Measurements from ENCODE around the gene NTPCR. TPM values are rescaled to one million over a fixed set of nuclear protein-coding genes. Genes with fewer than 3 reads are reported as not detected.

Gene NTPCR
- total RNA-seq, 1 donor from 2014 or later, result 29.5 TPM

DNA sequence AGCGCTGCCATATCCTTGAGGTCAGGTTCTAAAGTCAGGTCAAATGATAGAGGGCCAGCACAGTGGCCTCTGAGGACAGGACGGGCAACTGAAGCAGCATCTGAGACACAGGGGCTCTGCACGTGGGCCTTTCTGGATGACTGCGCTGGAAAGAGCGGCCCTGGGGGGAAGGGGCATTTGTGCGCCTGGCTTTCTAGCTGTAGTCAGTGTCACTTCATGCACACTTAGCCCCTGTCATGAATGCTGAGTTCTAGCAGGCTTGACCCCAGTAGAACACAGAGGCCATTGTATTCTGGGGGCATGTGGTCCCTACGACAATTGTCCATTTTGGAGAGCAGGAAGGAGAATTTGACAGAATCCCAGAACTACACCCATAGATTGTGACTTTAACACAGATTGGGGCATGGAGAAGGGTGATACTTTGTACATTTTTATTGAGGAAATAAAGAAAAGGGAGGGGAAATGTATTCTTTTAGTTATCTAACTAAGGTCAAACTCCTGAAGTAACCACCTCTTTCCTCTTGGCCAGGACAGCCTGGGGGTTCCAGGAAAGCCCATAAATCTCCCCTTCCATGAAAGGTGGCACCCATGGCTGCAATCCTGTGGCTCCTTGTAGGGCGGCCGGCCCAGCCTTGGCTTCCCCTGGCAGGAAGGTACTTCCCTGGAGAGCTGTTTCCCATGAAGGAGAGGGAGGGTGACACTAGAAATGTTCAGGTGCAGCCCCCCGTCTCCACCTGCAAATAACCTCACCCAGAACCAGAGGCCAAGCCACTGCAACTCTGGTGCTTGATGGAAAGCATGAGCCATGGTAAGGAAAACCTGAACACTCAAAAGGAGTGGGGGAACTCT, 34.4 kb downstream of the NTPCR start:
- no peak for TF ChIP-seq CTCF (IDR thresholded peaks at IDR 0.05)
- no peaks in the 10 kb centered on the region for H3K36me3 ChIP-seq

GRCh38 chr1:232985882-232986526, 35.6 kb downstream of the NTPCR start:
- Histone ChIP-seq H3K36me3 (no peaks in the 10 kb centered on the region), H3K27ac (no peak overlapping the region), H3K9me3 (no peaks in the 10 kb centered on the region), H3K4me1 (no peaks in the 10 kb centered on the region), H3K4me3 (no peak overlapping the region), H3K27me3 (ENCODE audit: low read depth) (no peaks in the 10 kb centered on the region)
- DNase-seq (no peak), ATAC-seq (no peak)
- intact Hi-C loops (cut with DNase I), result no loop called here
- no peak for TF ChIP-seq CTCF (IDR thresholded peaks at IDR 0.05)

More for the DNA sequence above, 34.4 kb downstream of the NTPCR start:
- H3K9me3 ChIP-seq, result no peaks in the 10 kb centered on the region
- intact Hi-C loops (cut with DNase I), result no loop called here
- H3K4me1 ChIP-seq, result no peaks in the 10 kb centered on the region
- no peak for DNase-seq
- H3K27ac ChIP-seq, result no peak overlapping the region
- no peak for ATAC-seq
- H3K27me3 ChIP-seq (ENCODE audit: low read depth), result no peaks in the 10 kb centered on the region
- no peak overlapping the region for H3K4me3 ChIP-seq

DNA sequence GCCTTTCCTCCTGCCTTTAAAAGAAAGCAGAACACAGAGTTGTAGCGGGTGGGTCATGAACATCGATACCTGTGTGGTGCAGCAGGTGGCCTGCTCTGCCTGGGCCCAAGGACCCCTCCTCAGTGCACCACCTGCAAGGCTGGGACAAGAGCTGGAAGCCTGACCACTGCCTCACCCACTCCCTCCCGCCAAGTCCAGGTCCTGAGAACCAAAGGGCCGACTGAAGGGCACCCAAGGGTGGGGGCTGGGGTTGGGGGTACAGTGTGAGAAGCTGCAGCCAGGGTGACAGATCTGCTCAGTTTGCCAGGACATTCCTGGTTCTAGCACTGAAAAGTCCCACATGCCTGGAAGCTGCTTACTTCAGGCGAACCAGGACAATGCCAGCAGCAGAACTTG, 36.1 kb downstream of the NTPCR start:
- no peaks in the 10 kb centered on the region for H3K36me3 ChIP-seq
- no peaks in the 10 kb centered on the region for H3K27me3 ChIP-seq (ENCODE audit: low read depth)
- no peak for TF ChIP-seq CTCF (IDR thresholded peaks at IDR 0.05)
- no peak overlapping the region for H3K4me3 ChIP-seq
- DNase-seq, result no peak
- no peaks in the 10 kb centered on the region for H3K4me1 ChIP-seq
- intact Hi-C loops (cut with DNase I), result no loop called here
- no peak overlapping the region for H3K27ac ChIP-seq
- no peak for ATAC-seq
- no peaks in the 10 kb centered on the region for H3K9me3 ChIP-seq

- Histone ChIP-seq H3K9me3 (no peaks in the 10 kb centered on the region), H3K4me1 (no peaks in the 10 kb centered on the region), H3K4me3 (no peak overlapping the region), H3K36me3 (no peaks in the 10 kb centered on the region), H3K27me3 (ENCODE audit: low read depth) (no peaks in the 10 kb centered on the region), H3K27ac (no peak overlapping the region)
- no peak for ATAC-seq
- intact Hi-C loops (cut with DNase I), result no loop called here
- no peak for TF ChIP-seq CTCF (IDR thresholded peaks at IDR 0.05)
- DNase-seq, result no peak
These were observed 36.8 kb downstream of the NTPCR start for GRCh38 chr1:232987046-232987773.

DNA sequence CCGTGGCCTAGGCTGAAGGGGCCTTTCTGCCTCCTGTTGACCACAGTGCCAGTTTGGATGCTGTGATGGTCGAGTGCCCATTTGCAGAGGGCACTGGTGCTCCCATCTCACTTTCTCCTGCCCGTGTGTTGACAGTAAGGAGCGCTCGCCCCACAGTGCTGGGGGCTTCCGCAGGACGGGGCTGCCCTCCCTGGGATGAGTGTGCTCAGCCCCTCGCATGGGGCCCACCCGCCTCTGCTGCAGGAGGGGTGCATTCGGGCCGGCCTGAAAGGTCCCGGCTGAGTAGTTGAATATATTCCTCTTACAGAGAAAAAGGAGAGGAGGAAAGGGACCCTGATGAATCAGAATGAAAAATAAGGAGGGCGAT, 37.3 kb downstream of the NTPCR start:
- ATAC-seq, result no peak
- Histone ChIP-seq H3K4me1 (no peaks in the 10 kb centered on the region), H3K27ac (no peak overlapping the region), H3K9me3 (no peaks in the 10 kb centered on the region), H3K27me3 (ENCODE audit: low read depth) (no peaks in the 10 kb centered on the region), H3K36me3 (no peaks in the 10 kb centered on the region), H3K4me3 (no peak overlapping the region)
- no peak for TF ChIP-seq CTCF (IDR thresholded peaks at IDR 0.05)
- DNase-seq, result no peak
- intact Hi-C loops (cut with DNase I), result no loop called here
